ENCODE data around the gene RBX1.
"Not testable (repeated sequence)": the region's sequence is repeated elsewhere in the genome, so short reads cannot be mapped to it uniquely, and the experiment has no call there.

Gene RBX1

DNA sequence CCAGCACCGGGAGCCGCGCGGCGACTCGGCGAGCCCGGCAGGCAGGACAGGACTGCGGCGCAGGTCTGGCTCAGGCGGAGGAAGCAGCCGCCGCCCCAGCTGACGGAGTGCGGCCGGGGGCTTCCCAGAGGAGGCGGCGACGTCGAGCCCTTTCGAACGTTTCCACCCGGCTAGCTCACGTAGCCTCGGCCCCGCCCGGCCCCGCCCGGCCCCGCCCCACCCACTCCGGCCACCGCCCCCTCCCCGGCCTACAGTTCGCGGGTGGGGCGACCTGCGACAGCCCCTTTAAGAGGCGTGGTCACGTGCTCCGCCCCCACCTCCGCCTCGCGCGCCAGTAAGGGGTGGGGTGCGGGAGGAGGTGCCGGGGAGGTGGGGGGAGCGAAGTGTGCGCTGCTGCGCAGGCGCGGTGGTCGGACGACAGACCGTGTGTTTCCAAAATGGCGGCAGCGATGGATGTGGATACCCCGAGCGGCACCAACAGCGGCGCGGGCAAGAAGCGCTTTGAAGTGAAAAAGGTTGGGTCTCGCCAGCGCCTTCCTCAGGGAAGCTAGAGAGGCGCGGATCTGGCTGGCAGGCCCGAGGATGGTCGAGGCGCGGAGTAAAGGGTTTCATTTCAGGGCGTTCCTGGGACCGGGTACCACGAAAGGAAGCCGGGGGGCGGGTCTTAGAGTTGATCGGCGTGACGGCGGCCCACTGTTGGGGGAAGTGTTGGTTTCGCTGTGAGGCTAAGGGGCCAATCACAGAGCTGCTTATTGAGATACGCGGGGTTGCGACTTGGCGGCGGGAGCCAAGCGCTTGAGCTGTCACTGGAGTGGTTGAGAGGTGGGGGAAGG lies at the start of gene RBX1:
RBX1 (plus strand) TSS at position 417 of the 833 bp plus-strand sequence; CDS start at position 438, 21 bp downstream.
- peak; percentile 94 for DNase-seq

DNA sequence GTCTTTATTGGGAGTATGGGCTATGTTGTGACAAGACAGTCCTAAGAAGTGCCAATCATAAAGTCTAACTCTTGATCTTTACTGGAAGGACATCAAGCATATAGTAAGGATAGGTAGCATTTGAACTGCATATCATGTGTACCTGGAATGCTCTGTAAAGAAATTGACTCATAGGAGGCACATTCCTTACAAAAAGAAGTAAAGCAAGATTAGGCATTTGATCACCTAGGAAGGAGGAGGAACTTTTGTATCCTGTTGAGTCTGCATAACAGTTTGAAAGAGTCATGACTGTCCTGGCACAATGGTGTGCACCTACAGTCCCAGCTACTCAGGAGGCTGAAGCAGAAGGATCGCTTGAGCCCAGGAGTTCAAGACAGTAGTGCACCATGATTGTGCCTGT lies 47.1 kb upstream of the RBX1 start:
- no peak for DNase-seq

DNA sequence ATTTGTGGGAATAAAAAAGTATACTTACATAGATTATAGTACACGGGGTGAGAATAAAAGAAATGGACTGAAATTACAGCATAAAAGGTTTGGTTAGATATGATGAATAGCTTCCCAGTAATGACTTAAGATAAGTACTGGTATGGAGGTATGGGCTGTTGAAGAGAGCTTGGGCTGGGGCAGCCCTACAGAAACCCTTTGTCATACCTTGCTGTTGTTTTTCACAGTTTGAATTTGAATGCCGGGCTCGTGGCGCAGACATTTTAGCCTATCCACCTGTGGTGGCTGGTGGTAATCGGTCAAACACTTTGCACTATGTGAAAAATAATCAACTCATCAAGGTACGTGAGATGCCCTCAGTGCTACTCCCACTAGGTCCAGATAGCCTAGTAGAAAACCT lies 42.3 kb upstream of the RBX1 start:
- no peak for DNase-seq

DNA sequence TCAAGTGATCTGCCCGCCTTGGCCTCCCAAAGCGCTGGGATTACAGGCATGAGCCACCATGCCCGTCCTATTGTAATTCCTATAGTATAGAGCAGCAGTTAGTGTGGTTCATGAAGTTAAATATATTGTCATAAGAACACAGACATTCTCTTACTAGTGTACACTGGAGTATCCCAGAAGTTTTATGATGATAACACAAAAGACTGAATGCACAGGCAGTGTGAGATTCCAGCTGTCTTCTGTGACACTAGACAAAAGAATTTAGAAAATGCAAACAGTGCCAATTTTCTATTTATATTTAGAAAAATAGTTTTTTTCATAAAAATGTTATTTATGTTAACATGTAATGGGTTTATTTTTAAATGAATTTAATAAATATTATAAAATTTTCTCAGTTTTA lies 39.4 kb upstream of the RBX1 start:
- no peak for DNase-seq

DNA sequence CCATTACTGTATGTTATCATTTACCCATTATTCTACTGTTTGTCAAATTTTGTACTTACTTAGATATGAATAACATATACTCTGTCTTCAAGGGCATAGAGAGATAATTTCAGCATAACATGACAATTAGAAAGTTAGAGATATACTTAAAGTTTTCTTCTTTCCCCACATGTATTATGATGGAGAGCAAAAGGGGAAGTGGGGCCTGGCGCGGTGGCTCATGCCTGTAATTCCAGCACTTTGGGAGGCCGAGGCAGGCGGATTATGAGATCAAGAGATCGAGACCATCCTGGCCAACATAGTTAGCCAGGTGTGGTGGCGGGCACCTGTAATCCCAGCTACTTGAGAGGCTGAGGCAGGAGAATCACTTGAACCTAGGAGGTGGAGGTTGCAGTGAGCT lies 38.2 kb upstream of the RBX1 start:
- DNase-seq = not testable (repeated sequence)

DNA sequence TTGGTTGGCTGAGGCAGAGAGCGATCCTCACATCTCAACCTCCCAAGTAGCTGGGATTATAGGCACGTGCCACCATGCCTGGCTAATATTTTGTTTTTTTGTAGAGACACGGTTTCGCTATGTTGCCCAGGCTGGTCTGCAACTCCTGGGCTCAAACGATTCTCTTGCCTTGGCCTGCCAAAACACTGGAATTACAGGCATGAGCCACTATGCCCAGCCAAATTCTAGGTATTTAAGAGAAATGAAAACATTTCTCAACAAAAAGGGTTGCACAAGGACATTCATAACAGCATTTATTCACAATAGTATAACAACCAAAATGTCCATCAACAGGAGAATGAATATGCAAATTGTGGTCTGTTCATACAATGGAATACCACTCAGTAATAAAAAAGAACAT lies 31.7 kb upstream of the RBX1 start:
- no peak for DNase-seq

DNA sequence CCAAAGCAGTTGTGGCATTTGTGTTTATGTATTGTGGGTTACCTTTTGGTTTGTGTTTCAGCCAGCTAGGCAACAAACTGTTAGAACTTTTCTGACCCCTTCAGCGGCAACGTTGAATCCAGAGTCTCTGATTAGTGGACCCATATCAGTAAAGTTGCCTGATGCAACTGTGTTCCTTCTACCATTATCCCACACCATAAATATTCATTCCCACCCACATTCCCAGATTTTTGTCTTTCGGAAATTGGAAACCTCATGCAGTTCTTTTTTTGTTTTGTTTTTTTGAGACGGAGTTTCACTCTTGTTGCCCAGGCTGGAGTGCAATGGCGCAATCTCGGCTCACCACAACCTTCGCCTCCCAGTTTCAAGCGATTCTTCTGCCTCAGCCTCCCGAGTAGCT lies 30.7 kb upstream of the RBX1 start:
- no peak for DNase-seq

DNA sequence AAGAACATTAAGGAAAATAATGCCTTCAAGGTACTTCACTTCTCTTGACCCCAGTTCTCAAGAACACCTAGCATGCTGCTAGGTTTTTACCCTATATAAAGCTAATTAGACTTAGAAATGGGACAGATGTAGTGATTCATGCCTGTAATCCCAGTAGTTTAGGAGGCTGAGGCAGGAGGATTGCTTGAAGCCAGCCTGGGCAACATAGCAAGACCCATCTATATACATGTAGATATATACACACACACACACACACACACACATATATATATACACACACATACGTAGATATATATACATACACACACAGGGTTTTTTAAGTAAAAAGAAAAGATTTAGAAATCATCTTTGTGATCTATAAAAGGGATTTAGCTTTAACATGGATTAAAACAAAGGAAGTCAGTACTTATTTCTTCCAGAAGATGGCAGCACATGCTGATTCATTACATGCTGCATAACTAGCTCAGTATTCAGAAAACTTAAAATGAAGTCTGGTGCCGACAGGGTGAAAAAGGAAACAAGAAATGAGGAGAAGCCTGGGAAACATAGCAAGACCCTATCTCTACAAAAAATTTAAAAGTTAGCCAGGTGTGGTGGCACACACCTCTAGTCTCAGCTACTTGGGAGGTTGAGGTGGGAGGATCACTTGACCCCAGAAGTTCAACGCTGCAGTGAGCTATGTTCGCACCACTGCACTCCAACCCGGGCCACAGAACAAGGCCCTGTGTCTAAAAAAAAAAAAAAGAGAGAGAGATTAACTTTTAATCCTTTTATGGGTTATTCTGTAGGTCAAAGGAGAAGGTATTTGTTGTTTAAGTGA lies 28.5 kb upstream of the RBX1 start:
- peak; percentile 59 for DNase-seq

DNA sequence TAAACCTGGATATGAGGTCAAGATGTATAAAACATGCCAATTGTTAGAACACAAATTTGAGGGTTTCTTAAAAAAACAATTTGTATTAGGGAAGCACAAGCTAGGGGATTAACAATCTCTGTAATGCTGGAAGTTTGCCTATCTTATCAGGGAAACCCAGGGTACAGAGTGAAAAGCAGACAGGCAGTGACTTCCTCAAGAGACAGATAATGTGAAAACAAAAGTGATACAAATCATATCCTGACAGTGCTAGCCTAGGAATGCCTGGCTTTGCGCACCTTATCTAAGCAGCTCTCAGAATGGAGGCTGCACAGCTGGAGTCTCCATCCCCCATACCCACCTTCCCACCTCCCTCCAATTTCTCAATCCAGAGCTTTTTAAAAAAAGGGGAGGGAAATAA lies 22.5 kb upstream of the RBX1 start:
- no peak for DNase-seq

DNA sequence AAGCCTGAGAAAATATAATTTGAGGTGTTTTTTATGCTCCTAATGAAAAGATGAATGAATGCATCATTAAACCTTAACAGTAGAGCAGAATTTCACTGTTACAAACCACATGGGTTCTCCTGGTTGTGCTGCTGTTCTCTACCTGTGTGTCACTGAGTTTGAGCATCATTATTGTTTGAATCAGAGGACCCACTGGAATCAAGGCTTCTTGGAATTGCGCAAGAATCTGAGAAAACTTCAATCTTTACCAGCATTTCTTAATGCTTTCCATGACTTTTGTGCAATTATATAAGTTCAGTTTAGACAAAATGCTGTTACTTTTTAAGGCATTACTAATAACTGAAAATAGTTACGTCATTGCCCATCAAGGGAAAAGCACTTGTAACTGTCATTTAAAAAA lies 18.8 kb upstream of the RBX1 start:
- no peak for DNase-seq

DNA sequence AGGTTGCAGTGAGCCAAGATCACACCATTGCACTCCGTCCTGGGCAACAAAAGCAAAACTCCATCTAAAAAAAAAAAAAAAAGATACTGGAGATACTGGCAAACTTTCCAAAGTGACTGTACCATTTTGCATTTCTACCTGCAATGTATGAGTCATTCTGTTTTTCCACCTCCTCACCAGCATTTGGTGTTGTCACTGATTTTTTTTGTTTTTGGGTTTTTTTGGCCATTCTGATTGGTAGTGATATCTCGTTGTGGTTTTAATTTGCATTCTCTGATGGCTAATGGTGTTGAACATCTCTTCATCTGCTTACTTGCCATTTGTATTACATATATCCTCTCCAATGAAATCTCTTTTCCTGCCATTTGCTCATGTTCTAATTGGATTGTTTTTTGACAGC lies 12.0 kb upstream of the RBX1 start:
- no peak for DNase-seq

DNA sequence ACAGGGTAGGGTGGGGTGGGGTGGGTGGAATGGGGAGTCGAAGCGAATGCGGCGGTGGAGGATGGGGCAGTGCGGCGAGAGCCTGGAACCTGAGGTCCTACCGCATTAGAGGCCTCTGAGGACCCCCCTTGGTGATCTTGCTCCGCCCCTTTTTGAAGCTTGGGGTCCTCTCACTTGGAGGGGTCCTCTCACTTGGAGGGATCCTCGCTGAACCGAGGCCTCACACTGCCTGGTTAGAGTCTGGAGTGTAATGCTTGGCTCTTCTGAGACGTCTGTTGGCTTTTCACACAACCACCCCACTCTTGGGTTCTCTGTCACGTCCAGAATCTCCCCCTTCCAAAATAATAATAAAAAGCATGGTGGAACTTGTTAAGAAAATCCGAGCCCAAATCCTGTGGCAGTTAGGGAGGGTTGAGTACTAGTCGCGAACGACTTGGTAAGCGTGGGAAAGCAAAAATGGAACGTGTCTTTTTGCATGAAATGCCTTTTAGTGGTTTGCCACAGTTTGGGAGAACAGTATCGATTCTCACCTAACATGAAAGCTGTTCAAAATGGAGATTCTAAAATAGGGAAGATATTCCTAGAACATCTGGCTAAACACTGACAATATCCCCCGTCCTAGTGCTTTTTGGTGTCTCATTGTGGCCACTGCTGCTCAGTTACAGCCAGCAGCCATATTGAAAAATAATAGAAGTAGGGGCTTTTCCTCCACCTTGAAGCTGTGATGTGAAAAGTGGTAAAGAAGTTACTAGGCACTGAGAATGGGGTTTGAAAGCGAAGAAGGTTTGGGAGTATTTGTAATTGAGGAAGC lies 822 bp downstream of the RBX1 start:
- no peak for DNase-seq

DNA sequence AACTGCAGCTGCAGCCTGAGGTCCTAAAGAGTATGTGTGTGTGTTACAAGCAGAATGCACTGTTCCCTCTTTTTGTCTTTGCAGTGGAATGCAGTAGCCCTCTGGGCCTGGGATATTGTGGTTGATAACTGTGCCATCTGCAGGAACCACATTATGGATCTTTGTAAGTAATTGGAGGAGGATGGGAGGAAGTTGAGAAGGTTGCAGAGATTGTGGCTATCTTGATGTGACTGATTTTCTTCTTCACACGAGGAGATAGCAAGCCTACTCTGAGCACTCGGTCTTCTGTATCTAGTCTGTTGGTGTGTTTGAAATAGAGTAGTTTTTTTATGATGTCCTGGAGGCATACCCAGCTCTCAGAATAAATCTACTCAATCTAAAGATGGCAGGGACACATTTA lies 2.3 kb downstream of the RBX1 start:
- no peak for DNase-seq

DNA sequence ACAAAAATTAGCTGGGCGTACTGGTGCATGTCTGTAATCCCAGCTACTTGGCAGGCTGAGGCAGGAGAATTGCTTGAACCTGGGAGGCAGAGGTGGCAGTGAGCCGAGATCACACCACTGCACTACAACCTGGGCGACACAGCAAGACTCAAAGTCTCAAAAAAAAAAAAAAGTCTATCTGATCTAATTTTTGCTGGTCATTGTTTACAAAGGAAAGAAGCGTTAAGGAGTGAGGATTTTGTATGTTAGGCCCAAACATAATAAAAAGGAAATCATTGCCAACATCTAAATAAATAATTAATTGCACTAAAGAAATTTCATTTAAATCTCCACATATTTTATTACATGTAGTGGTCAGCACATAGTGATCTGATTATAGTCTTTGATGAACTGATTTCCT lies 2.9 kb downstream of the RBX1 start:
- DNase-seq = no peak

DNA sequence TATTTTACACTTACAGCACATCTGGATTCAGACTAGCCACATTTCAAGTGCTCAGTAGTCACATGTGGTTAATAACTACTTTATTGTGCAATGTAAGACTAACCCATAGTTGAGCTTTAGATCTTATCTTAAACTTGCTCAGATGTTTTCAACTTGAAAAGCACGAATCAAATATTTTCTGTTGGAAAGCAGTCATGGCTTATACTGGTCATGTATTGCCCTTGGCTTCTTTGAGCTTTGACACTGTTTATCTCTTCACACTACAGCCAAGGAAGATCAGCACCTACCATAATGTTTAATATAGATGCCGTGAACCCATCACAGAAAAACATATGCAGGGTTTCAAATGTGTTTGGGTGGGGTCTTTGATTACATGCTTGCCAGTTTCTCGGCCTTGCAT lies 4.4 kb downstream of the RBX1 start:
- DNase-seq = no peak

DNA sequence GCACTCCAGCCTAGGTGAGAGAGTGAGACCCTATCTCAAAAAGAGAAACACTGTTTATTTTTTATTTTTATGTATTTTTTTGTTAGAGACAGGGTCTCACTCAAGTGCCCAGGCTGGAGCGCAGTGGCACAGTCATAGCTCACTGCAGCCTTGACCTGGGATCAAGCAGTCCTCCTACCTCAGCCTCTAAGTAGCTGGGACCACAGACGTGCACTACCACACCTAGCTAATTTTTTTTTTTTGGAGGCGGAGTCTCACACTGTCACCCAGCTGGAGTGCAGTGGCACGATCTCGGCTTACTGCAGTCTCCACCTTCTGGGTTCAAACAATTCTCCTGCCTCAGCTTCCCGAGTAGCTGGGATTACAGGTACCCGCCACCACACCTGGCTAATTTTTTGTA lies 6.4 kb downstream of the RBX1 start:
- DNase-seq = no peak

DNA sequence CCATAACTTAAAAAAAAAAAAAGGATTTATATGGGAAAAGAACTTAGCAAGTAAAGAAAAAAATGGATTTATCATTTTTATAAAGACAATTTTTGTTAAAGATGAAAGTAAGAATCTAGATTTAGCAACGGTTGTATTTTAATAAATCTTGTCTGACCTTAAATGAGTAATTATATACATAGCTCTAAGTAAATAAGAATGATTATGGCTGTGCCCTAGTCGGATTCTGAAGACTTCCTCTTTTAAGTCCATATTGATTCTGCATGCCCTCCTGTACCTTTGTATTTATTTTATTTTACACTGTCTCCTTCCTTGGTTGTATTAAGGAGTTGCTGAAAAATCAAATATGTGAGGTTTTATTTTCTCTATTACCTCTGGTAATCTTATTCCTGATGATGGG lies 7.1 kb downstream of the RBX1 start:
- DNase-seq = no peak

DNA sequence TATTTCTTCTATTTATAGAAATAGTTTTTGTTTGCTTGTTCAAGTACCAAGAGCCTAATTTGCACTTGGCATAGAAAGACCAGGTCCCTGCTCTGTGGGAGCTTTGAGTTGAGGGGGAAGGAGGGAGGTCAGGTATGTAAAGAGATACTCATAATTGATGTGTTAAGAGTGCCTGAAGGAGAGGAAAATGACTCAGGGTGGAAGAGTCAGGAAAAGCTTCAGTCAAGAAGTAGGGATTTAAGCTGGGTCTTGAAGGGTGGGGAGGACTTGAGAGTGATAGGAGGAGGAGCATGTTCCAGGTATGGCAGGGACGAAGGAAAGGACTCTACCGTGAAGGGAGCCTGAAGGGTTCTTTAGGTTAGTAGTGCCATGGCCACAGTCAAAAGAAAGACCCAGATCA lies 9.0 kb downstream of the RBX1 start:
- DNase-seq = no peak

DNA sequence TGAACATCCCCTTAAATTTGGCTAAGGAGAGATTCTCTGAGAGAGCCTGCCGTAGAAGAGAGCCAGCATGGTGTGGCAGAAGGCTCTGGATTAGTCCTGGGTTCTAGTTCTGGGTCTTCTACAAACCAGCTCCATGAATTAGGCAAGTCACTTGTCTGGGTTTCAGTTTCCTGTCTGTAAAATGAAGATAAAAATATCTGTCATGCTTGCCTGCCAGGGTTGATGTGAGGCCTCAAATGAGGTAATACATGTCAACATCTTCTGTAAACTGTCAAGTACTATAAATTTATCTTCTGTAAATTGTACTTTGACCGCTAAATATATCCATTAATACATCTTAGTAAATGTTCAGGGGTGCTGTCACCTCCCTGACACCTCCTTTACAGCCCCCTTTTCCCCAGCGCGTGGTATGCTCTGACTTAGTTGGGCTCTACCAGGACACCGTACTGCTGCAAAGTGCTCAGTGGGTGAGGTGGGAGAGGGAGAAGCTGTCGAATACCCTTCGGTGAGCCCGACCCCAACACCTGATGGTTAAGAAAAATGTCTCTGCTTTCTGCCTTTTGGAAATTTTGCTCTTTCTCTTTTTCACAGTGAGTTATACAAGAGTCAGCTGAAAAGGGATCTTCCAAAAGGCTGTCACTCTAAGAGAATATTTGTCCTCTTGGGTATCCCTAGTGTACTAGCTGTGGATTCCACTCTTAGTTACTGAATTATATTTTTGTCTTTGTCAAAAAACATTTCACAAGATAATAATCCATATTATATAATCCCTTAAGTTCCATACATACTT lies 15.0 kb downstream of the RBX1 start:
- no peak for DNase-seq

DNA sequence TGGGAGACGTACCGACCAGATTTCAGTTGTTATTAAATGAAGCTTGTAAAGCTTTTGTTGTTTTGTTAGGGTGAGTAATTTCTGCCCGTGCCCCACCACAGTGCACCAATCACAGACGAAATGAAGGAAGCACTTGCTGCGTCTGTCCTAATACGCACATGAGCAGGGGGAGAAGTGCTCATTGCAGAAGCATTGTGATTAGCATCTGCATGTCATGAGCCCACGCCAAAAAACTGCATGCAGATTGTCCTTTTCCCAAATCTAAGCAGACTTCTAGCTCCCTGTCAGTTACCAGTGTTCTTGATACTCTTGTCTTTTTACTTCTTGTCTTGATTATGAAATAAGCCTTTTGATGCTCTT lies 15.5 kb downstream of the RBX1 start:
- DNase-seq = no peak

DNA sequence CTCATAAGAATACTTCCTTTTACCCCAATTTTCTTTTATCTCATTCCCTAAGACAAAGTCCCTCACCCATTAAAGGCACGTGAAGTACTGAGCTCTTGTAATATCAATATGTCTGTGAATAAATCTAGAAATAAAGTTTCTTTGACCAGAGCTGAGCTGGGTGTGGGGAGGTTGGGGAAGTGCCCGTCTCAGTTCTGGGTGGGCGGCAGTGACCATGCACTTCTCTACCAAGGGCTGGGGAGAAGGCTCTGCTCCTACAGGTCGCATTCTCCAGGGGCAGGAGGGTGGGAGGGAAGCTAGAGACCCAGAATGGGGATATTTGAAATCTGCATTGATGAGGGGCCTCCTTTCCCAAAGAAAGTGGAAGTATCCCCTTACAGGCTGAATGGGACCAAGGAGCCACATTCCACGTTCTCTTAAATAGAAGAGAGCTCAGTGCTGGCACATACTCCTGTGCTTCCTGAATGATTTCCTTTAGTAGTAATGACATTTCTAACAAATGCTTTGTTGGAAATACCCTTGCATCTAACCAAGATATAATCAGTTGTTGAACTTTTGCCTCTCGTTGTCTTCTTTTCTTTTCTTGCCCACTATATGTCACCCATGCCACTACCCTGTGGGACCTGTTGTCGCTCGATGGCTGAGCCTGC lies 16.1 kb downstream of the RBX1 start:
- DNase-seq = no peak

DNA sequence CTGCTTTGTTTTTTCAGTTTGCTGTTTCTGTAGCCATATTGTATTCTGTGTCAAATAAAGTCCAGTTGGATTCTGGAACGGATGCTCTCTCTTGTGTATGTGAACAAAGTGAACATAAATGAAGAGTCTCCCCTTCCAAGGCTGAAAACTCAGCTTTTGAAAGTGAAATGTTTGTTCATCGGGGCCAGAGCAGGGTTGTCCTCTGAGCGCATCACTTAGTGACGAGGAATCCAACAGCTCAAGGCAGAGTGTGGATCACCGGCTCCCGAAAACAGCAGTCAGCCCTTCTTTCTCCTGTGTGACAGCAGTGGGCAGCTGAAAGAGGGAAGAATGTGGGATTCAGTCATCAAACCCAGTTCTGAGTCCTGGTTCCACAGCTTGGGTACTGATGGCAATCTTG lies 21.4 kb downstream of the RBX1 start:
- no peak for DNase-seq
